Measurements from ENCODE around the gene ZNF518B.
"Not testable (repeated sequence)": the region's sequence is repeated elsewhere in the genome, so short reads cannot be mapped to it uniquely, and the experiment has no call there.

The ZNF518B gene

GRCh38 chr4:10456260-10456594 is 999 bp downstream of the ZNF518B start:
- DNase-seq (ENCODE audit: low spot score) = no peak

GRCh38 chr4:10455133-10455532 is 2.1 kb downstream of the ZNF518B start:
- no peak for DNase-seq (ENCODE audit: low spot score)

GRCh38 chr4:10454726-10455125 is 2.5 kb downstream of the ZNF518B start:
- DNase-seq (ENCODE audit: low spot score) = no peak

- DNase-seq (ENCODE audit: low spot score) = no peak
These were observed 3.1 kb downstream of the ZNF518B start for GRCh38 chr4:10454121-10454520.

- DNase-seq (ENCODE audit: low spot score) = no peak
These were observed 8.2 kb downstream of the ZNF518B start for GRCh38 chr4:10448991-10449390.

- DNase-seq (ENCODE audit: low spot score) = no peak
These were observed 14.2 kb downstream of the ZNF518B start for GRCh38 chr4:10442976-10443375.

GRCh38 chr4:10441512-10441911 is 15.7 kb downstream of the ZNF518B start:
- no peak for DNase-seq (ENCODE audit: low spot score)

GRCh38 chr4:10438924-10439323 is 18.3 kb downstream of the ZNF518B start:
- DNase-seq (ENCODE audit: low spot score) = no peak

GRCh38 chr4:10437735-10438134 is 19.5 kb downstream of the ZNF518B start:
- DNase-seq (ENCODE audit: low spot score) = no peak

GRCh38 chr4:10427680-10428079 is 29.5 kb downstream of the ZNF518B start:
- DNase-seq (ENCODE audit: low spot score) = not testable (repeated sequence)

GRCh38 chr4:10421344-10422055 is 35.7 kb downstream of the ZNF518B start:
- no peak for DNase-seq (ENCODE audit: low spot score)

- no peak for DNase-seq (ENCODE audit: low spot score)
These were observed 39.5 kb downstream of the ZNF518B start for GRCh38 chr4:10417740-10418139.

- no peak for DNase-seq (ENCODE audit: low spot score)
These were observed 40.8 kb downstream of the ZNF518B start for GRCh38 chr4:10416441-10416840.

- DNase-seq (ENCODE audit: low spot score) = no peak
These were observed 44.0 kb downstream of the ZNF518B start for GRCh38 chr4:10413177-10413576.

- no peak for DNase-seq (ENCODE audit: low spot score)
These were observed 51.6 kb downstream of the ZNF518B start for GRCh38 chr4:10405672-10406071.

GRCh38 chr4:10403633-10404445 is 53.4 kb downstream of the ZNF518B start:
- DNase-seq (ENCODE audit: low spot score) = peak; percentile 58

GRCh38 chr4:10395971-10396580 is 61.1 kb downstream of the ZNF518B start:
- no peak for DNase-seq (ENCODE audit: low spot score)
